Measurements from ENCODE around the gene ELMO2.

- no peak for TF ChIP-seq EP300 (IDR thresholded peaks at IDR 0.05; ENCODE audit: low read depth)
- TF ChIP-seq CTCF (IDR thresholded peaks at IDR 0.05) = no peak
- no peak for TF ChIP-seq POLR2A (IDR thresholded peaks at IDR 0.05)
Measured at GRCh38 chr20:46419882-46420281, 13.5 kb upstream of the ELMO2 start.

All from transverse colon (tissue), 3 donors.